Rectal smooth muscle tissue (tissue), 1 donor: ENCODE measurements around the gene FOXK2.
A peak's percentile ranks its signal among the peaks of the same experiment; 100 is the strongest.
"Not testable (repeated sequence)": the region's sequence is repeated elsewhere in the genome, so short reads cannot be mapped to it uniquely, and the experiment has no call there.

Experiments used
- H3K27ac ChIP-seq: one replicate; pipeline ENCODE4 v1.7.0; 2013; ENCODE audit warnings: low read depth, low read length, inconsistent platforms
- H3K27me3 ChIP-seq: one replicate; pipeline ENCODE4 v1.7.0; 2013; ENCODE audit warnings: low read length; ENCODE audit not compliant: control insufficient read depth, insufficient read depth
- H3K36me3 ChIP-seq: one replicate; pipeline ENCODE4 v1.7.0; 2013; ENCODE audit warnings: low read length; ENCODE audit not compliant: control insufficient read depth, insufficient read depth
- H3K4me1 ChIP-seq: one replicate; pipeline ENCODE4 v1.7.0; 2013; ENCODE audit warnings: low read length; ENCODE audit not compliant: control insufficient read depth, insufficient read depth
- H3K4me3 ChIP-seq: one replicate; pipeline ENCODE4 v1.7.0; 2013; ENCODE audit warnings: low read length
- H3K9ac ChIP-seq: one replicate; pipeline ENCODE4 v1.7.0; 2013; ENCODE audit warnings: low read length

The FOXK2 gene

DNA sequence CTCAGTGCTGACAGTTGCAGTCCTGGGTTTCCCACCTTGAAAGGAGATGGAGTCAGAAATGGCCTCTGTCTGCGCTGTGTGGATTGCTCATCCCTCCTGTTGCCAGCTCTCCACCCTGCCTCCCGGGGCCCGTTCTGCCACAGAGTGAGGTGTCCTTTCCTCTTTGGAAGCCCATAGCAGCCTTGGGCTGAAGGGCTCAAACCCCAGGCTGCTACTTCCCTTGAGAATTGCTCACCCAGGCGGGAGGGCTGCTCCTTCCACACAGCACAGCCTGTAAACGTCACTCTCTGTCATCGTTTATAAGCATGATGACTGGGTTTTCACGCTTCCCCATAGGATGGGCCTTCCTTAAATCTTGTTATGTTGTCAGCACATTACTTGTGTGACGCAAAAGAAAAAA is 62.7 kb downstream of the FOXK2 start:
- Histone ChIP-seq H3K27me3 (no peaks in the 10 kb centered on the region), H3K27ac (no peak overlapping the region), H3K36me3 (peaks cover 22% of the 10 kb centered on the region), H3K4me3 (no peak overlapping the region), H3K9ac (no peak overlapping the region), H3K4me1 (no peaks in the 10 kb centered on the region)

DNA sequence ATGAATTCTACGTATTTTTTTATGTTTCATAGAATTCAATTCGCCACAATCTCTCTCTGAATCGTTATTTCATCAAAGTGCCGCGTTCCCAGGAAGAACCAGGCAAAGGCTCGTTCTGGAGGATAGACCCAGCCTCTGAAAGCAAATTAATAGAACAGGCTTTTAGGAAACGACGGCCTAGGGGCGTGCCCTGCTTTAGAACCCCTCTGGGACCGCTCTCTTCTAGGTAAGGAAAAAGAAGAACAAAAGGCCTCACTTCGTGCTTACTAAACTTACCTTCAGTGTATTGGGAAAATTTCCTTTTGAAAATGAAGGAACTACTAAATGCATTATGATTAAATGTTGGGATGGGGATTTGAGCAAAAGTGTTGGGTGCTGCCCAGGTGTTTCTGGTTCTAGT is 63.2 kb downstream of the FOXK2 start:
- no peaks in the 10 kb centered on the region for H3K4me1 ChIP-seq
- H3K27me3 ChIP-seq, result no peaks in the 10 kb centered on the region
- H3K36me3 ChIP-seq, result peaks cover 26% of the 10 kb centered on the region
- H3K27ac ChIP-seq, result no peak overlapping the region
- no peak overlapping the region for H3K9ac ChIP-seq
- H3K4me3 ChIP-seq, result no peak overlapping the region

- Histone ChIP-seq H3K27me3 (no peaks in the 10 kb centered on the region), H3K9ac (no peak overlapping the region), H3K36me3 (peaks cover 27% of the 10 kb centered on the region), H3K27ac (no peak overlapping the region), H3K4me3 (no peak overlapping the region), H3K4me1 (no peaks in the 10 kb centered on the region)
Observed at GRCh38 chr17:82583720-82584234, 64.2 kb downstream of the FOXK2 start.

DNA sequence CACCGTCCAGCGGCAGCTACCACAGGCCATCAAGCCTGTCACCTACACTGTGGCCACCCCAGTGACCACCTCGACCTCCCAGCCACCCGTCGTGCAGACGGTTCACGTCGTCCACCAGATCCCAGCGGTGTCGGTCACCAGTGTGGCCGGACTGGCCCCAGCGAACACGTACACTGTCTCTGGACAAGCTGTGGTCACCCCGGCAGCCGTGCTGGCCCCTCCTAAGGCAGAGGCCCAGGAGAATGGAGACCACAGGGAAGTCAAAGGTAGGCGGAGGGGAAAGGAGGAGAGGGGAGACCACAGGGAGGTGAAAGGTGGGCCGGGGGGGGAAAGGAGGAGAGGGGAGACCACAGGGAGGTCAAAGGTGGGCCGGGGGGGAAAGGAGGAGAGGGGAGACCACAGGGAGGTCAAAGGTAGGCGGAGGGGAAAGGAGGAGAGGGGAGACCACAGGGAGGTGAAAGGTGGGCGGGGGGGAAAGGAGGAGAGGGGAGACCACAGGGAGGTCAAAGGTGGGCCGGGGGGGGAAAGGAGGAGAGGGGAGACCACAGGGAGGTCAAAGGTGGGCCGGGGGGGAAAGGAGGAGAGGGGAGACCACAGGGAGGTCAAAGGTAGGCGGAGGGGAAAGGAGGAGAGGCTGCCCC is 66.5 kb downstream of the FOXK2 start:
- H3K27ac ChIP-seq, result peak overlapping the region; percentile 37
- not testable (repeated sequence) for H3K4me3 ChIP-seq, H3K9ac ChIP-seq, H3K4me1 ChIP-seq, H3K27me3 ChIP-seq
- H3K36me3 ChIP-seq, result peaks cover 26% of the 10 kb centered on the region

DNA sequence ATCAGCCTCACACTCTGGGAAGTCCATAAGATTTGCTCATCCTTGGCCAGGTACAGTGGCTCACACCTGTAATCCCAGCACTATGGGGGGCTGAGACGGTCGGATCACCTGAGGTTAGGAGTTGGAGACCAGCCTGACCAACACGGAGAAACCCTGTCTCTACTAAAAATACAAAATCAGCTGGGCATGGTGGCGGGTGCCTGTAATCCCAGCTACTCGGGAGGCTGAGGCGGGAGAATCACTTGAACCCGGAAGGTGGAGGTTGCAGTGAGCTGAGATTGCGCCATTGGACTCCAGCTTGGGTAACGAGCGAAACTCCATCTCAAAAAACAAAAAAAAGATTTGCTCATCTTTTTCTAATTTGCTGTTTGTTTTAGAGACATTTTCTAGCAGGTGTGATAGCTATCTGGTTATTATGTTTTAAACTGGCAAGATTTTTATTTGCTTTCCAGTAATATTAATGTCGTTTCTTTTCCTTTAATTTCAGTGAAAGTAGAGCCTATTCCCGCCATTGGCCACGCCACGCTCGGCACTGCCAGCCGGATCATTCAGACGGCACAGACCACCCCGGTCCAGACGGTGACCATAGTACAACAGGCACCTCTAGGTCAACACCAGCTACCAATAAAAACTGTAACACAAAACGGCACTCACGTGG is 67.2 kb downstream of the FOXK2 start:
- Histone ChIP-seq H3K4me1 (peaks cover 11% of the 10 kb centered on the region), H3K27ac (no peak overlapping the region), H3K36me3 (peaks cover 26% of the 10 kb centered on the region), H3K4me3 (no peak overlapping the region), H3K27me3 (no peaks in the 10 kb centered on the region), H3K9ac (no peak overlapping the region)

GRCh38 chr17:82587234-82588086 is 67.9 kb downstream of the FOXK2 start:
- H3K9ac ChIP-seq, result no peak overlapping the region
- H3K36me3 ChIP-seq, result peaks cover 21% of the 10 kb centered on the region
- H3K4me1 ChIP-seq, result peaks cover 17% of the 10 kb centered on the region
- H3K27ac ChIP-seq, result no peak overlapping the region
- H3K4me3 ChIP-seq, result no peak overlapping the region
- no peaks in the 10 kb centered on the region for H3K27me3 ChIP-seq

DNA sequence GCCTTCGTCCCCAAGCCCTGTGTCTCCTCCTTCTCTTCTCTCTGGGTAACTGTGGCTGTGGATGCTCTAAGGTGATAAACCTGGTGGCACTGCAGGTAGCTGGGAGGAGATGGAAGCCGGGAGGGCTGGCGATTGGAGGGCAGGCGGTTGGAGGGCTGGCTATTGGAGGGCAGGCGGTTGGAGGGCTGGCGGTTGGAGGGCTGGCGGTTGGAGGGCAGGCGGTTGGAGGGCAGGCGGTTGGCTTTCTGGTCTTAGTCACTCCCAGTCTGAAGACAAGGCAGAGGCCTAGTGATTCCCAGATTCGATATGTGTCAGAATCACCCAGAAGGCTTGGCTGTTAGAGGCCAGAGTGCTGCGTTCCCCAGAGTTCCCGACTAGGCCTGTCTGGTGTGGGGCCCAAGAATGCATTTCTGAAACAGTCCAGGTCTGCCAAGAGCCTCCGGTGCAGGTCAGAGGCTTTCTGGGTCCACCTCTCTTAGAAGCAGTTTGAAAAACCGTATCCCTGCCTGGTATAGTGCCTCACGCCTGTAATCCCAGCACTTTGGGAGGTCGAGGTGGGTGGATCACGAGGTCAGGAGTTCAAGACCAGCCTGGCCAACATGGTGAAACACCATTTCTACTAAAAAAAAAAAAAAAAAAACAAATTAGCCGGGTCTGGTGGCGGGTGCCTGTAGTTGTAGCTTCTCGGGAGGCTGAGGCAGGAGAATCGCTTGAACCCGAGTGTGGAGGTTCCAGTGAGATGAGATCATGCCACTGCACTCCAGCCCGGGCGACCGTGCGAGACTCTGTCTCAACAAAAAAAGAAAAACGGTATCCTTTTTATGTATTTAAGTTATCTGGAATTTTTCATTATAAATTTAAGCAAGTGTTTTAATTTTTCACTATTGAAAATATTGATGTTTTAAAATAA is 69.0 kb downstream of the FOXK2 start:
- Histone ChIP-seq H3K27me3 (no peaks in the 10 kb centered on the region), H3K36me3 (peaks cover 21% of the 10 kb centered on the region), H3K4me1 (peaks cover 19% of the 10 kb centered on the region), H3K9ac (no peak overlapping the region), H3K4me3 (no peak overlapping the region), H3K27ac (peak overlapping the region; percentile 57)

- H3K9ac ChIP-seq, result no peak overlapping the region
- H3K27me3 ChIP-seq, result no peaks in the 10 kb centered on the region
- peaks cover 23% of the 10 kb centered on the region for H3K4me1 ChIP-seq
- no peak overlapping the region for H3K4me3 ChIP-seq
- peaks cover 20% of the 10 kb centered on the region for H3K36me3 ChIP-seq
- H3K27ac ChIP-seq, result peak overlapping the region; percentile 62
Observed at GRCh38 chr17:82589851-82590180, 70.3 kb downstream of the FOXK2 start.

DNA sequence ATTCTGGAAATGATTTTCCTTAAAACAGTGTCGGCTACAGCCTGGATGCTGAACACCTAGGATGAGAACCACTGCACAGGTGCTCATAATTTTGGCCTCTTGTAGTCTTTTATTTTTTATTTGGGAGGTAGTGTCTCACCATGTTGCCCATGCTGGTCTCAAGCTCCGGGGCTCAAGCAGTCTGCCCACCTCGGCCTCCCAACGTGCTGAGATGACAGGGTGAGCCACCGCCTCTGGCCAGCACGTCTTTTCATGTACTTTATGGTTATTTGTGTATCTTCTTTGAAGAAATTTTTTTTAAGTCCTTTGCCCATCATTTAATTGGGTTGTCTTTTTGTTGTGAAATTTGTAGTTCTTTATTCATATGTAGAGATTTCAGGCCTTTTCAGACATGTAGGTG is 70.7 kb downstream of the FOXK2 start:
- peaks cover 16% of the 10 kb centered on the region for H3K36me3 ChIP-seq
- H3K9ac ChIP-seq, result no peak overlapping the region
- H3K27ac ChIP-seq, result peak overlapping the region; percentile 62
- H3K4me1 ChIP-seq, result peaks cover 23% of the 10 kb centered on the region
- H3K27me3 ChIP-seq, result no peaks in the 10 kb centered on the region
- H3K4me3 ChIP-seq, result no peak overlapping the region

DNA sequence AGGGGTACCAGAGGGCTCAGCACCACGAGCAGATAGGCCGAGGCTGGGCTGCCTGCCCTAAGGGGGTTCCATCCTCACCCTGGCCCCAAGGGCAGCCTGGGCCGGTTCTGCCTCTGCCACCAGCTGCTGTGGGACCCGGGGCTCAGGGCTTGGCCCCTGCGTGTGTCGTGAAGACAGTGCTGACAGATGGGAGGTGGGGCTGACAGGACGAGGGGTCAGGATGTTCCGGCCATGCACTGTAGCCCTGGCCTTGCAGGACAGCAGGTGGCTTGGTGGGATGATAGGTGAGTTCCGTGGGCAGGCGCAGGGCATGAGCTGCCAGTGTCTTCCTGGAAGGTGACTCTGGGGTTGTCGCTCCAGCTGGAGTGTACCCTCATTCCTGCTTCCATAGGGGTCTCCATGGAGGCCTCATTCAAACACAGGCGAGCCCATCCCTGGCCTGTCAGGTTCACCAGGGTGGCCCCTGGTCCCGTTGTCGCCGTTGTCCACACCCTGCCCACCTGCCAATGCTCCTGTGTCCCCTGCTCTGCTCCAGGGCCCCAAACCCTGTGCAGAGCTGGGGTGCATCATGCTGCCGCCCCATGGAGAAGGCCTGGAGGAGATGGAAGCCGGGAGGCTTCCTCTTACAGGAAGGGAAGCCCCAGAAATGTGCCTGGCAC is 71.5 kb downstream of the FOXK2 start:
- H3K4me3 ChIP-seq, result no peak overlapping the region
- peaks cover 11% of the 10 kb centered on the region for H3K36me3 ChIP-seq
- peaks cover 23% of the 10 kb centered on the region for H3K4me1 ChIP-seq
- no peaks in the 10 kb centered on the region for H3K27me3 ChIP-seq
- no peak overlapping the region for H3K9ac ChIP-seq
- peak overlapping the region; percentile 85 for H3K27ac ChIP-seq

GRCh38 chr17:82592289-82592766 is 72.8 kb downstream of the FOXK2 start:
- H3K4me1 ChIP-seq, result peaks cover 23% of the 10 kb centered on the region
- H3K36me3 ChIP-seq, result peaks cover 11% of the 10 kb centered on the region
- no peak overlapping the region for H3K9ac ChIP-seq
- H3K27me3 ChIP-seq, result no peaks in the 10 kb centered on the region
- peak overlapping the region; percentile 85 for H3K27ac ChIP-seq
- H3K4me3 ChIP-seq, result peak overlapping the region; percentile 2
